Activated CD8-positive, alpha-beta T cell treated with anti-CD3 and anti-CD28 coated beads for 36 hours (primary cell): ENCODE data around the gene NT5M. TPM values are rescaled to one million over a fixed set of nuclear protein-coding genes. Genes with fewer than 3 reads are reported as not detected.

ENCODE experiments used
- ATAC-seq: fragments of 200-7000 bp; cut with Tn5 transposase; one replicate; pipeline ENCODE4 v1.10.0; 2021; ENCODE audit warnings: mild to moderate bottlenecking, moderate library complexity
- CTCF ChIA-PET: fragments of 350-600 bp; sonication (Branson Sonifier 250); formaldehyde crosslinking; loops from one replicate; lab custom pipeline; 2021; ENCODE audit warnings: antibody characterized with exemption; lab: Charles Lee
- POLR2A ChIA-PET: fragments of 350-600 bp; sonication (Branson Sonifier 250); formaldehyde crosslinking; loops from one replicate; lab custom pipeline; 2021; ENCODE audit warnings: antibody characterized with exemption; lab: Charles Lee
- DNase-seq: peaks from one replicate; pipeline ENCODE4 v3.0.0-alpha.2; 2020
- H3K27ac Mint-ChIP-seq: one replicate; pipeline ENCODE4 v1.8.0; 2021; ENCODE audit warnings: mild to moderate bottlenecking, mixed read lengths
- H3K27me3 Mint-ChIP-seq: one replicate; pipeline ENCODE4 v1.8.0; 2021; ENCODE audit warnings: mixed read lengths
- H3K36me3 Mint-ChIP-seq: one replicate; pipeline ENCODE4 v1.8.0; 2021; ENCODE audit warnings: low read depth, mixed read lengths
- H3K4me1 Mint-ChIP-seq: one replicate; pipeline ENCODE4 v1.8.0; 2021; ENCODE audit warnings: low read depth, mixed read lengths
- H3K4me3 Mint-ChIP-seq: one replicate; pipeline ENCODE4 v1.8.0; 2021; ENCODE audit warnings: mild to moderate bottlenecking, moderate library complexity, mixed read lengths
- H3K9me3 Mint-ChIP-seq: one replicate; pipeline ENCODE4 v1.8.0; 2021; ENCODE audit warnings: mixed read lengths
- CTCF ChIP-seq: fragments of 200-600 bp; IDR thresholded peaks from one replicate; pipeline ENCODE4 v1.8.0; 2022; ENCODE audit warnings: antibody characterized with exemption, mild to moderate bottlenecking
- intact Hi-C: fragments of 100-400 bp; cut with micrococcal nuclease; formaldehyde crosslinking; loops from one replicate; pipeline ENCODE4 v1.10.0; 2022
- total RNA-seq, 2 experiments: library from RNA; stranded (reverse); gene quantifications; one replicate each; pipeline ENCODE4 v1.2.3, GENCODE V29; 2021

The NT5M gene
- total RNA-seq, 2 experiments from 2014 or later, result 8.3 to 9.4 TPM

- H3K27ac Mint-ChIP-seq, result peak overlapping the region; percentile 89
- ATAC-seq (peak; percentile 63), DNase-seq (peak; percentile 80)
- TF ChIP-seq CTCF, result no peak
- ChIA-PET POLR2A (interaction anchor here (0.8 to 3.5 kb wide), 3 partner anchors 8 to 32 kb away, joined by 3 to 22 read pairs (median 4); partner anchors contain the start of gene COPS3), CTCF (interaction anchor here (0.8 to 3.5 kb wide), 3 partner anchors 8 to 66 kb away, joined by 3 to 10 read pairs (median 3); no protein-coding TSS in a partner anchor)
- H3K9me3 Mint-ChIP-seq, result no peaks in the 10 kb centered on the region
- H3K4me3 Mint-ChIP-seq, result peak overlapping the region; percentile 79
- peaks cover 35% of the 10 kb centered on the region for H3K4me1 Mint-ChIP-seq
- peaks cover 9% of the 10 kb centered on the region for H3K36me3 Mint-ChIP-seq
- no peaks in the 10 kb centered on the region for H3K27me3 Mint-ChIP-seq
- intact Hi-C loops, result loop anchor here (10.0 kb wide), 1 partner anchor 311 kb away; no protein-coding TSS in a partner anchor
Measured at GRCh38 chr17:17305281-17305801, 2.2 kb downstream of the NT5M start.

- CTCF ChIA-PET, result no interaction called here
Measured at GRCh38 chr17:17309356-17309755, 6.2 kb downstream of the NT5M start.

GRCh38 chr17:17313350-17313991, 10.3 kb downstream of the NT5M start:
- POLR2A ChIA-PET, result no interaction called here
- no peak overlapping the region for H3K27ac Mint-ChIP-seq

More at GRCh38 chr17:17309356-17309755, 6.2 kb downstream of the NT5M start:
- H3K36me3 Mint-ChIP-seq, result peaks cover 12% of the 10 kb centered on the region
- DNase-seq (no peak), ATAC-seq (no peak)
- no peaks in the 10 kb centered on the region for H3K9me3 Mint-ChIP-seq
- peaks cover 16% of the 10 kb centered on the region for H3K4me1 Mint-ChIP-seq
- intact Hi-C loops, result loop anchor here (10.0 kb wide), 1 partner anchor 315 kb away; no protein-coding TSS in a partner anchor
- no peak overlapping the region for H3K4me3 Mint-ChIP-seq
- POLR2A ChIA-PET, result no interaction called here
- no peak for TF ChIP-seq CTCF
- H3K27ac Mint-ChIP-seq, result no peak overlapping the region
- no peaks in the 10 kb centered on the region for H3K27me3 Mint-ChIP-seq

GRCh38 chr17:17314501-17315071, 11.4 kb downstream of the NT5M start:
- no peak for TF ChIP-seq CTCF
- H3K27ac Mint-ChIP-seq, result no peak overlapping the region
- H3K27me3 Mint-ChIP-seq, result no peaks in the 10 kb centered on the region
- no peak for DNase-seq
- CTCF ChIA-PET, result interaction anchor here (1.0 kb wide), 2 partner anchors 34 to 173 kb away, joined by 3 to 4 read pairs; partner anchors contain the start of gene COPS3
- H3K36me3 Mint-ChIP-seq, result peaks cover 4% of the 10 kb centered on the region
- no peaks in the 10 kb centered on the region for H3K4me1 Mint-ChIP-seq
- H3K4me3 Mint-ChIP-seq, result no peak overlapping the region
- H3K9me3 Mint-ChIP-seq, result no peaks in the 10 kb centered on the region
- ATAC-seq, result no peak
- POLR2A ChIA-PET, result no interaction called here
- intact Hi-C loops, result no loop called here

More at GRCh38 chr17:17313350-17313991, 10.3 kb downstream of the NT5M start:
- CTCF ChIA-PET, result interaction anchor here (0.6 to 2.1 kb wide), 11 partner anchors 9 to 193 kb away, joined by 3 to 7 read pairs (median 4); no protein-coding TSS in a partner anchor
- intact Hi-C loops, result no loop called here
- peak; percentile 72 for TF ChIP-seq CTCF
- peak; percentile 100 for ATAC-seq
- H3K4me3 Mint-ChIP-seq, result no peak overlapping the region
- no peaks in the 10 kb centered on the region for H3K27me3 Mint-ChIP-seq
- H3K4me1 Mint-ChIP-seq, result no peaks in the 10 kb centered on the region
- H3K9me3 Mint-ChIP-seq, result no peaks in the 10 kb centered on the region
- peak; percentile 77 for DNase-seq
- peaks cover 8% of the 10 kb centered on the region for H3K36me3 Mint-ChIP-seq
